Panc1 (cell line): ENCODE data around the gene FHAD1. TPM values are rescaled to one million over a fixed set of nuclear protein-coding genes. Genes with fewer than 3 reads are reported as not detected.

Source experiments
- ATAC-seq: fragments of 200-7000 bp; cut with Tn5 transposase; 2 replicates; pipeline ENCODE4 v1.9.1; 2020; ENCODE audit warnings: mild to moderate bottlenecking, moderate library complexity
- BruUV-seq: library from RNA; stranded (reverse); fragments of 400-500 nt; replicated peaks from 2 replicates; lab custom pipeline; 2021; lab: Mats Ljungman, UMichigan
- CTCF ChIA-PET: fragments of 300-600 bp; sonication (Branson Sonifier 250); formaldehyde crosslinking; loops from one replicate; lab custom pipeline; 2022; ENCODE audit warnings: antibody characterized with exemption; lab: Charles Lee
- POLR2A ChIA-PET: fragments of 300-600 bp; sonication (Branson Sonifier 250); formaldehyde crosslinking; loops from one replicate; lab custom pipeline; 2022; ENCODE audit warnings: antibody characterized with exemption; lab: Charles Lee
- DNase-seq: peaks from one replicate; pipeline ENCODE4 v3.0.0-alpha.2; 2010; ENCODE audit warnings: low read depth, low spot score
- H3K27ac ChIP-seq: 2 replicates; pipeline ENCODE4 v1.5.1; 2011; ENCODE audit warnings: mild to moderate bottlenecking, low read length, inconsistent platforms
- H3K27me3 ChIP-seq: fragments of 200-500 bp; sonication (Bioruptor generic); 2 replicates; pipeline ENCODE4 v1.6.0; 2014; ENCODE audit warnings: low read length, inconsistent platforms; ENCODE audit not compliant: control insufficient read depth, insufficient read depth
- H3K36me3 ChIP-seq: fragments of 200-500 bp; sonication (Bioruptor generic); 2 replicates; pipeline ENCODE4 v1.5.1; 2014; ENCODE audit warnings: inconsistent platforms, mild to moderate bottlenecking, low read length, moderate library complexity; ENCODE audit not compliant: control insufficient read depth, insufficient read depth
- H3K4me1 ChIP-seq: 2 replicates; pipeline ENCODE4 v1.5.1; 2011; ENCODE audit warnings: inconsistent platforms, mild to moderate bottlenecking, low read length, moderate library complexity; ENCODE audit not compliant: control insufficient read depth, insufficient read depth
- H3K4me3 ChIP-seq, 2 experiments: 2 replicates each; pipeline ENCODE4 v1.5.1; 2011 to 2012; ENCODE audit warnings: low read depth in 2 of 2, low read length in 2 of 2, mild to moderate bottlenecking in 2 of 2, inconsistent platforms in 1 of 2, moderate library complexity in 1 of 2
- H3K9me3 ChIP-seq: fragments of 200-500 bp; sonication (Bioruptor generic); 2 replicates; pipeline ENCODE4 v1.5.1; 2014; ENCODE audit warnings: low read depth, mild to moderate bottlenecking, inconsistent platforms, low read length, moderate library complexity; ENCODE audit not compliant: control insufficient read depth, insufficient read depth
- CTCF ChIP-seq: fragments of 450-650 bp; IDR thresholded peaks from 2 replicates; pipeline ENCODE4 v1.5.1; 2017; ENCODE audit warnings: mild to moderate bottlenecking
- POLR2AphosphoS5 ChIP-seq: IDR thresholded peaks from 2 replicates; pipeline ENCODE4 v1.6.1; 2012; ENCODE audit warnings: mild to moderate bottlenecking, low read depth, low read length, moderate library complexity
- REST ChIP-seq, 2 experiments: IDR thresholded peaks; 2 replicates each; pipeline ENCODE4 v1.6.1; 2011 to 2012; ENCODE audit warnings: low read depth in 2 of 2, control low read depth in 1 of 2, low read length in 1 of 2, mild to moderate bottlenecking in 1 of 2, moderate library complexity in 1 of 2; ENCODE audit not compliant: insufficient read depth in 1 of 2
- SIN3A ChIP-seq: IDR thresholded peaks from 2 replicates; pipeline ENCODE4 v1.6.1; 2012; ENCODE audit warnings: low read depth, mild to moderate bottlenecking, low read length, moderate library complexity, borderline replicate concordance; ENCODE audit not compliant: insufficient read depth
- TCF7L2 ChIP-seq: IDR thresholded peaks from 2 replicates; pipeline ENCODE4 v1.6.1; 2011; ENCODE audit warnings: mild to moderate bottlenecking, low read depth, low read length, inconsistent platforms
- in situ Hi-C: cut with HindIII; loops from 2 replicates; pipeline ENCODE4 v1.10.0; 2016; ENCODE audit warnings: low sequenced_read_pairs, low pct_unique_long_range_greater_than_20kb
- intact Hi-C: fragments of 100-400 bp; cut with micrococcal nuclease; formaldehyde crosslinking; loops from one replicate; pipeline ENCODE4 v1.10.0; 2022; ENCODE audit not compliant: unreplicated experiment
- total RNA-seq: library from RNA; stranded (reverse); gene quantifications from one replicate; pipeline ENCODE4 v1.2.1, GENCODE V29; 2021; ENCODE audit not compliant: unreplicated experiment

FHAD1 gene
- total RNA-seq, 1 experiment from 2014 or later = 0.23 TPM

- in situ Hi-C loops (no loop called here), intact Hi-C loops (loop anchor here (2.0 kb wide), 1 partner anchor 144 kb away; no protein-coding TSS in a partner anchor)
- POLR2A ChIA-PET = no interaction called here
- H3K27me3 ChIP-seq = 0 out of 2 replicates have a peak, but pooled peaks cover 3% of the 10 kb centered on the region
- ATAC-seq (no peak), DNase-seq (no peak)
- no peaks in the 10 kb centered on the region for H3K9me3 ChIP-seq
- no peaks in the 10 kb centered on the region for H3K36me3 ChIP-seq
- 0 out of 2 replicates have a peak, but pooled peaks cover 7% of the 10 kb centered on the region for H3K4me1 ChIP-seq
- H3K27ac ChIP-seq = no peak overlapping the region
- no peak for TF ChIP-seq TCF7L2
- TF ChIP-seq REST (IDR thresholded peaks at IDR 0.05; ENCODE audit: insufficient read depth in 1 of 2, low read depth in 2 of 2, low read length in 1 of 2) = no peak
- no peak for TF ChIP-seq SIN3A
- TF ChIP-seq POLR2AphosphoS5 = no peak
- TF ChIP-seq CTCF = no peak
- H3K4me3 ChIP-seq = no peak overlapping the region
- no TSS peak for BruUV-seq
- CTCF ChIA-PET = interaction anchor here (0.7 to 0.9 kb wide), 2 partner anchors 105 to 145 kb away, joined by 3 read pairs; no protein-coding TSS in a partner anchor
Observed at GRCh38 chr1:15273274-15273673, 26.3 kb downstream of the FHAD1 start.

GRCh38 chr1:15275921-15276683 is 29.1 kb downstream of the FHAD1 start:
- Histone ChIP-seq H3K27me3 (peaks cover 3% of the 10 kb centered on the region; the same call in 1 of the 2 replicates), H3K36me3 (no peaks in the 10 kb centered on the region), H3K4me1 (0 out of 2 replicates have a peak, but pooled peaks cover 7% of the 10 kb centered on the region), H3K4me3 (no peak overlapping the region), H3K27ac (no peak overlapping the region), H3K9me3 (no peaks in the 10 kb centered on the region)
- CTCF ChIA-PET = no interaction called here
- in situ Hi-C loops = no loop called here
- TF ChIP-seq POLR2AphosphoS5 (no peak), SIN3A (no peak), CTCF (no peak), TCF7L2 (no peak), REST (IDR thresholded peaks at IDR 0.05; ENCODE audit: insufficient read depth in 1 of 2, low read depth in 2 of 2, low read length in 1 of 2) (no peak)
- ATAC-seq (no peak), DNase-seq (no peak)
- POLR2A ChIA-PET = interaction anchor here (0.6 kb wide), 1 partner anchor 59 kb away, joined by 3 read pairs; no protein-coding TSS in a partner anchor
- intact Hi-C loops = no loop called here
- no TSS peak for BruUV-seq
